Activated CD4-positive, alpha-beta T cell treated with anti-CD3 and anti-CD28 coated beads, Interleukin-2, amount 10 ng/mL, durations not matched to agents 24 days and 14 days (primary cell): ENCODE data around the gene PTPN13. TPM values are rescaled to one million over a fixed set of nuclear protein-coding genes. Genes with fewer than 3 reads are reported as not detected.
"Not testable (repeated sequence)": the region's sequence is repeated elsewhere in the genome, so short reads cannot be mapped to it uniquely, and the experiment has no call there.

Experiments used
- DNase-seq: peaks from one replicate; pipeline ENCODE4 v3.0.0; 2022
- H3K27ac Mint-ChIP-seq: one replicate; pipeline ENCODE4 v1.8.0; 2022; ENCODE audit warnings: mild to moderate bottlenecking, mixed read lengths
- H3K27me3 Mint-ChIP-seq: one replicate; pipeline ENCODE4 v1.8.0; 2022; ENCODE audit warnings: mixed read lengths
- H3K36me3 Mint-ChIP-seq: one replicate; pipeline ENCODE4 v1.8.0; 2022; ENCODE audit warnings: low read depth, mild to moderate bottlenecking, mixed read lengths
- H3K4me1 Mint-ChIP-seq: one replicate; pipeline ENCODE4 v1.8.0; 2021; ENCODE audit warnings: mixed read lengths
- H3K4me3 Mint-ChIP-seq: one replicate; pipeline ENCODE4 v1.8.0; 2022; ENCODE audit warnings: mild to moderate bottlenecking, moderate library complexity, mixed read lengths
- H3K9me3 Mint-ChIP-seq: one replicate; pipeline ENCODE4 v1.8.0; 2021; ENCODE audit warnings: mixed read lengths
- intact Hi-C: fragments of 100-400 bp; cut with micrococcal nuclease; formaldehyde crosslinking; loops from one replicate; pipeline ENCODE4 v1.15.1; 2023
- total RNA-seq: library from RNA; stranded (reverse); gene quantifications from 2 replicates; pipeline ENCODE4 v1.2.3, GENCODE V29; 2022

PTPN13 gene
- total RNA-seq, 1 donor from 2014 or later, result 0.26 TPM

GRCh38 chr4:86683167-86683566, 89.1 kb downstream of the PTPN13 start:
- DNase-seq, result no peak

DNA sequence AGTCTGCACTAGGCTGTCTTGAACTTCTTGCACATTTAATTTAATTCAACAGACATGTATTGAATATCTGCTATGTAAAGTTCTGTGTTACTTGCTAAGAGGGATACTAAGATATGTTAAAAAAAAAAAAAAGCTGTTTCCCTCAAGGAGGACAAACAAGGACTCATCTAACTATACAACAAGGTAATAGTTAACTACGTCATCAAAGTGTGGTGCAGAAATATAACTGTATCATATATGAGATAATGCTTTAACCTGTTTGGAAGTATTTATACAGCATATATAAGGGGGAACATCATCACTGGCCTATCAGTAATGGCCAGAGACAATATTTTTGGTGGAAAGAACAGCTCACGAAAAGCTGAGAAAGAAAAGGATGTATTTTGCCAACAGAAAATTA, 89.9 kb downstream of the PTPN13 start:
- Mint-ChIP-seq H3K27ac (no peak overlapping the region), H3K9me3 (no peaks in the 10 kb centered on the region), H3K4me3 (no peak overlapping the region), H3K36me3 (no peaks in the 10 kb centered on the region), H3K4me1 (no peaks in the 10 kb centered on the region), H3K27me3 (no peaks in the 10 kb centered on the region)
- intact Hi-C loops, result no loop called here
- DNase-seq, result no peak

More at GRCh38 chr4:86683167-86683566, 89.1 kb downstream of the PTPN13 start:
- H3K4me3 Mint-ChIP-seq, result no peak overlapping the region
- no peaks in the 10 kb centered on the region for H3K4me1 Mint-ChIP-seq
- no peaks in the 10 kb centered on the region for H3K36me3 Mint-ChIP-seq
- intact Hi-C loops, result no loop called here
- H3K27ac Mint-ChIP-seq, result no peak overlapping the region
- H3K27me3 Mint-ChIP-seq, result no peaks in the 10 kb centered on the region
- no peaks in the 10 kb centered on the region for H3K9me3 Mint-ChIP-seq

DNA sequence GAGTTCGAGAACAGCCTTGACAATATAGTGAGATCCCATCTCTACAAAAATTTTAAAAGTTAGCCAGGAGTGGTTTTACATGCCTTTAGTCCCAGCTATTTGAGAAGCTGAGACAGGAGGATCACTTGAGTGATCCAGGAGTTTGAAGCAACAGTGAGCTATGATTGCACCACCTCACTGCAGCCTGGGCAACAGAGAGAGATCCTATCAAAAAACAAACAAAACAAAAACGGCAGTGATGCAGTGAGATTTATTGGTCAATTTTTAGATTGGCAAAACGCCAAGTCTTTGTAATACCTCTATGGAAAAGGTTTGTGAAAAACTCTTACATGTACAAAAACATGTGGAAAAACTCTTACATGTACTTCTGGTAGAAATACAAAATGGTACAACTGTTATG, 91.3 kb downstream of the PTPN13 start:
- Mint-ChIP-seq H3K27ac (no peak overlapping the region), H3K9me3 (no peaks in the 10 kb centered on the region), H3K36me3 (no peaks in the 10 kb centered on the region), H3K4me1 (no peaks in the 10 kb centered on the region), H3K4me3 (no peak overlapping the region), H3K27me3 (peaks cover 3% of the 10 kb centered on the region)
- no peak for DNase-seq
- intact Hi-C loops, result no loop called here

GRCh38 chr4:86686741-86687140, 92.6 kb downstream of the PTPN13 start:
- Mint-ChIP-seq H3K27me3 (peaks cover 3% of the 10 kb centered on the region), H3K4me1 (no peaks in the 10 kb centered on the region), H3K27ac (no peak overlapping the region), H3K36me3 (no peaks in the 10 kb centered on the region), H3K4me3 (no peak overlapping the region), H3K9me3 (no peaks in the 10 kb centered on the region)
- no peak for DNase-seq
- intact Hi-C loops, result no loop called here

DNA sequence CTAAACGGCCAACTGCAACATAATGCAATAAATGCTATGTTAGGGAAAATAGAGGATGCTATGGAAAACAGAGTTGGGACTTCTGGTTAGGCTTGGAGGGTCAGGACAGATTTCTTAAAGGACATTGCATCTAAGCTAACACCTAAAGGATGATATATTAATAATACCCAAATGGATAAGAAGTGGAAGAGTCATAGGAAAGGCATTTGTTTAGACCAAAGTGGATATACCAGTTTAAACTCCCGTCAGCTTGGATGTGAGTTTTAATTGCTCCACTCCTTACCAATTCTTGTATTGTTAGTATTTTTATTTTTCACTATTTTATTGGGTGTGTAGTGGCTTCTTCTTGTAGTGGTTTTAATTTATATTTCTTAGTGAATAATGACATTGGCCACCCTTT, 93.9 kb downstream of the PTPN13 start:
- Mint-ChIP-seq H3K27ac (no peak overlapping the region), H3K27me3 (peaks cover 3% of the 10 kb centered on the region), H3K9me3 (no peaks in the 10 kb centered on the region), H3K36me3 (no peaks in the 10 kb centered on the region), H3K4me3 (no peak overlapping the region), H3K4me1 (no peaks in the 10 kb centered on the region)
- intact Hi-C loops, result no loop called here
- no peak for DNase-seq

DNA sequence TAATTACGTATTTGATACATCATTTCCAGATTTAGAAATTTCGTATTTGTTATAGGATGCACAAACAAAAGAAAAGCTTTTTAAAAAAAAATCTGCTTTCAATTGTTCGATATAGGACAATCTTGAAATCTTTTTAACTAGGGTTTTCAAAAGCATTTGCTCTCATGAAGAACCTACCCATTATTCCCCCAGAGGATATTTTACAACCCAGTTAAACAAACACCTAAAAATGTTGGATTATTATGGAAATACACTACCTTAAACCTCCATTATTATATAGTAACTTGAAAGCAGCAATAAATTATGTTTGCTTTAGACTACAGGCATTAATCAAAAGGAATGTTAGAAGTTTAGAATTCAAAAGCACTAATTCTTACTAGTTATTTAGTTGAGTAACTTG, 110.5 kb downstream of the PTPN13 start:
- Mint-ChIP-seq H3K9me3 (no peaks in the 10 kb centered on the region), H3K4me1 (no peaks in the 10 kb centered on the region), H3K36me3 (no peaks in the 10 kb centered on the region), H3K27me3 (peaks cover 3% of the 10 kb centered on the region), H3K4me3 (no peak overlapping the region), H3K27ac (no peak overlapping the region)
- no peak for DNase-seq
- intact Hi-C loops, result no loop called here

- Mint-ChIP-seq H3K27me3 (peaks cover 3% of the 10 kb centered on the region), H3K27ac (no peak overlapping the region), H3K4me3 (no peak overlapping the region), H3K4me1 (no peaks in the 10 kb centered on the region), H3K36me3 (no peaks in the 10 kb centered on the region), H3K9me3 (no peaks in the 10 kb centered on the region)
- no peak for DNase-seq
- intact Hi-C loops, result no loop called here
Observed at GRCh38 chr4:86706923-86707597, 112.9 kb downstream of the PTPN13 start.

GRCh38 chr4:86717651-86718050, 123.5 kb downstream of the PTPN13 start:
- DNase-seq, result no peak
- H3K9me3 Mint-ChIP-seq, result no peaks in the 10 kb centered on the region
- no peaks in the 10 kb centered on the region for H3K36me3 Mint-ChIP-seq
- H3K27me3 Mint-ChIP-seq, result peaks cover 5% of the 10 kb centered on the region
- no peaks in the 10 kb centered on the region for H3K4me1 Mint-ChIP-seq
- H3K4me3 Mint-ChIP-seq, result no peak overlapping the region
- no peak overlapping the region for H3K27ac Mint-ChIP-seq
- intact Hi-C loops, result no loop called here

GRCh38 chr4:86718152-86718551, 124.0 kb downstream of the PTPN13 start:
- no peaks in the 10 kb centered on the region for H3K36me3 Mint-ChIP-seq
- H3K9me3 Mint-ChIP-seq, result no peaks in the 10 kb centered on the region
- no peak for DNase-seq
- H3K27me3 Mint-ChIP-seq, result peaks cover 5% of the 10 kb centered on the region
- H3K4me1 Mint-ChIP-seq, result no peaks in the 10 kb centered on the region
- intact Hi-C loops, result no loop called here
- no peak overlapping the region for H3K4me3 Mint-ChIP-seq
- no peak overlapping the region for H3K27ac Mint-ChIP-seq

GRCh38 chr4:86719149-86719548, 125.0 kb downstream of the PTPN13 start:
- H3K27ac Mint-ChIP-seq, intact Hi-C loops, DNase-seq, H3K9me3 Mint-ChIP-seq, H3K27me3 Mint-ChIP-seq, H3K36me3 Mint-ChIP-seq, H3K4me1 Mint-ChIP-seq, H3K4me3 Mint-ChIP-seq: not testable (repeated sequence)

DNA sequence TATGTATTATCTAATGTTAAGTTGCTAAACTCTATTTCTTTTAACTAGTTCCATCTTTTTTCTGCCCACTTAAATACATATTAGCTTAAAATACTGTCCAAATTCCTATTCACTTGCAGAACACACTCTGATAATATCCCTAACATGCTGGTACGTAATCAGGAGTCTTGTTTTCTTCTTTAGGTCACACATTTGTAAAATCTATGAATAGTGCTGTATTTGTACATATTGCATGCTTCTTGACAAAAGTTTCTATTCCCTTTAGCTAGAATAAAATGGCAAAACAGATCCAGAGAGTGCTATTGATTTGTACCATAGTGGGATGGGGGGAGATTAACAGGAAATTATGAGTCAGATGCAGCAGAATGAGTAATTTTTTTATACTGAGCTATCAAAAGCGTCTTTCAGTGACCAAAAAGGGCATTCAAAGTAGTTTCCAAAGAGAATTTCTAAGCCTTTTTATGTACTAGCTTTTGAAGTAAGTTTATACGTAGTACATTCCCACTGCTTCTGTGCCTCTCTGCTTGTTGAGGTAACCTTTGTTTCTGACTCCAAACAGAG, 126.5 kb downstream of the PTPN13 start:
- no peaks in the 10 kb centered on the region for H3K4me1 Mint-ChIP-seq
- no peak overlapping the region for H3K4me3 Mint-ChIP-seq
- intact Hi-C loops, result no loop called here
- no peak for DNase-seq
- no peaks in the 10 kb centered on the region for H3K36me3 Mint-ChIP-seq
- no peaks in the 10 kb centered on the region for H3K9me3 Mint-ChIP-seq
- no peaks in the 10 kb centered on the region for H3K27me3 Mint-ChIP-seq
- no peak overlapping the region for H3K27ac Mint-ChIP-seq

DNA sequence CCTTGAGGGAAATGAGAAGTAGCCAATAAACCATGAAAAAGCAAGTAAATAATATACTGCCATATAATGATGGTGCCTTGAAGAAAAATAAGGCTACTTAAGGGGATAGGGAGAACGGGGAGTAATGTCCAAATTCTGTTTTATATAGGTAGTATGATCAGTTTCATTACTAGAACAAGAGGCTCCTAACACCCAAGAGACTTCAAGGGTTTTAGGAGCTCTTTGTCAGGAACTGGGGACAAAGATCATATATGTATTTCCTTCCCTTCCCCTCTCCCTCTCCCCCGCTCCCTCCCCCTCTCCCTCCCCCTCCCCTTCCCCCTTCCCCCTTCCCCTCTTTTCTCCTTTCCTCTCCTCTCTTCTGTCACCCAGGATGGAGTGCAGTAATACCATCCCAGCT, 127.3 kb downstream of the PTPN13 start:
- Mint-ChIP-seq H3K27ac (no peak overlapping the region), H3K27me3 (no peaks in the 10 kb centered on the region), H3K36me3 (no peaks in the 10 kb centered on the region), H3K9me3 (no peaks in the 10 kb centered on the region), H3K4me3 (no peak overlapping the region), H3K4me1 (no peaks in the 10 kb centered on the region)
- DNase-seq, result no peak
- intact Hi-C loops, result no loop called here

DNA sequence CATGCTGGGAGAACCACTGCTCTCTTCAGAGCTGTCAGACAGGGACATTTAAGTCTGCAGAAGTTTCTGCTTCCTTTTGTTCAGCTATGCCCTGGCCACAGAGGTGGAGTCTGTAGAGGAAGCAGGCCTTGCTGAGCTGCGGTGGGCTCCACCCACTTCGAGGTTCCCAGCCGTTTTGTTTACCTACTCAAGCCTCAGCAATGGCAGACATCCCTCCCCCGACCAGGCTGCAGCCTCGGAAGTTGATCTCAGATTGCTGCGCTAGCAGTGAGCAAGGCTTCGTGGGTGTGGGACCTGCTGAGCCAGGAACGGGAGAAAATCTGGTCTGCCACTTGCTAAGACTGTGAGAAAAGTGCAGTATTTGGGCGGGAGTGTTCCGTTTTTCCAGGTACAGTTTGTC, 136.2 kb downstream of the PTPN13 start:
- H3K36me3 Mint-ChIP-seq, result no peaks in the 10 kb centered on the region
- DNase-seq, result no peak
- peaks cover 3% of the 10 kb centered on the region for H3K27me3 Mint-ChIP-seq
- no peaks in the 10 kb centered on the region for H3K9me3 Mint-ChIP-seq
- H3K27ac Mint-ChIP-seq, result no peak overlapping the region
- intact Hi-C loops, result no loop called here
- H3K4me3 Mint-ChIP-seq, result no peak overlapping the region
- no peaks in the 10 kb centered on the region for H3K4me1 Mint-ChIP-seq

GRCh38 chr4:86737244-86737643, 143.1 kb downstream of the PTPN13 start:
- Mint-ChIP-seq H3K4me3 (no peak overlapping the region), H3K36me3 (no peaks in the 10 kb centered on the region), H3K4me1 (no peaks in the 10 kb centered on the region), H3K27me3 (peaks cover 3% of the 10 kb centered on the region), H3K27ac (no peak overlapping the region), H3K9me3 (no peaks in the 10 kb centered on the region)
- DNase-seq, result no peak
- intact Hi-C loops, result no loop called here

GRCh38 chr4:86741846-86742245, 147.7 kb downstream of the PTPN13 start:
- Mint-ChIP-seq H3K9me3 (no peaks in the 10 kb centered on the region), H3K27me3 (no peaks in the 10 kb centered on the region), H3K4me3 (no peak overlapping the region), H3K27ac (no peak overlapping the region), H3K36me3 (no peaks in the 10 kb centered on the region), H3K4me1 (no peaks in the 10 kb centered on the region)
- no peak for DNase-seq
- intact Hi-C loops, result no loop called here
